Fibroblast of skin of left biceps (primary cell): ENCODE measurements around the gene OBSCN.

ENCODE experiments used
- DNase-seq, 2 experiments: peaks; one replicate each; pipeline ENCODE4 v3.0.0-alpha.2; 2013; ENCODE audit warnings: low read depth in 2 of 2

OBSCN gene

DNA sequence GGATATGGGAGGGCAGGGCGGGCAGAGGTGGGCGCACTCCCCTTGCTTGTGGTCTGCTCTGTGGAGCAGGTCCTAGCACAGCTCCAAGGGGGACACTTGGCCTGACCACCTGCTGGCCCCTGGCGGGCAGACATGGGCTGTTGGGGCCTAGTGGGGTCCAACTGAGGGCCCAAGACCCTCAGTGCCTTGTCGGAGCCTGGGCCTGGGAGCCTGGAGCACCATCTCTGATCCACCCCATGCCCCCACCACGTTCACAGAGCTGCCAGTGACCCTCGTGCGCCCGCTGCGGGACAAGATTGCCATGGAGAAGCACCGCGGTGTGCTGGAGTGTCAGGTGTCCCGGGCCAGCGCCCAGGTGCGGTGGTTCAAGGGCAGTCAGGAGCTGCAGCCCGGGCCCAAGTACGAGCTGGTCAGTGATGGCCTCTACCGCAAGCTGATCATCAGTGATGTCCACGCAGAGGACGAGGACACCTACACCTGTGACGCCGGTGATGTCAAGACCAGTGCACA is 70.6 kb downstream of the OBSCN start:
- no peak for DNase-seq

DNA sequence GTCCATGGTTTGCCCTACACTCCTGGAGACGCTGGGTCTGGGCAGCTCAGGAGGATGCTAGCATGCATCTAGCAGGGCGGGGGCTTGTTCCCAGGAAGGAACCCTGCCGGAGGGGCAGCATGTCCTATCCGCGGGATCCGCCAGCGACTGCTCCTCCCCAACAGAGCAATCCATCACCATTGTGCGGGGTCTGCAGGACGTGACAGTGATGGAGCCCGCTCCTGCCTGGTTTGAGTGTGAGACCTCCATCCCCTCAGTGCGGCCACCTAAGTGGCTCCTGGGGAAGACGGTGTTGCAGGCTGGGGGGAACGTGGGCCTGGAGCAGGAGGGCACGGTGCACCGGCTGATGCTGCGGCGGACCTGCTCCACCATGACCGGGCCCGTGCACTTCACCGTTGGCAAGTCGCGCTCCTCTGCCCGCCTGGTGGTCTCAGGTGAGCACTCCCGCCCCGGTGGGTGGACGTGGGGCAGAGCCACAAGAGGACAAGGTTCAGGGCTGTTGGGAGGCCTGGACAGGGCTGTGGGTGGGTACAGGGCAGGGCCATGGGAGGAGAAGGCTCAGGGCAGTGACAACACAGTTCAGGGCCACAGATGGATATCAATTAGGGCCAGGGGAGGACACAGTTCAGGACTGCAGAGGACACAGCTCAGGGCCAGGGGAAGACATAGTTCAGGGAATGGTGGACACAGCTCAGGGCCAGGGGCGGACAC is 71.3 kb downstream of the OBSCN start:
- no peak for DNase-seq

DNA sequence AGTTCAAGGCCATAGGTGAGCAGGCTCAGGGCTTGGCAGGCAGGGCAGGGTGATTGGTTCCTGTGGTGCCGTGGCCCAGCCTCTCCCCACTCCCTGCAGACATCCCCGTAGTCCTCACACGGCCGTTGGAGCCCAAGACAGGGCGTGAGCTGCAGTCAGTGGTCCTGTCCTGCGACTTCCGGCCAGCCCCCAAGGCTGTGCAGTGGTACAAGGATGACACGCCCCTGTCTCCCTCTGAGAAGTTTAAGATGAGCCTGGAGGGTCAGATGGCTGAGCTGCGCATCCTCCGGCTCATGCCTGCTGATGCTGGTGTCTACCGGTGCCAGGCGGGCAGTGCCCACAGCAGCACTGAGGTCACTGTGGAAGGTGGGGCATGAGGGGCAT is 71.9 kb downstream of the OBSCN start:
- no peak for DNase-seq

DNA sequence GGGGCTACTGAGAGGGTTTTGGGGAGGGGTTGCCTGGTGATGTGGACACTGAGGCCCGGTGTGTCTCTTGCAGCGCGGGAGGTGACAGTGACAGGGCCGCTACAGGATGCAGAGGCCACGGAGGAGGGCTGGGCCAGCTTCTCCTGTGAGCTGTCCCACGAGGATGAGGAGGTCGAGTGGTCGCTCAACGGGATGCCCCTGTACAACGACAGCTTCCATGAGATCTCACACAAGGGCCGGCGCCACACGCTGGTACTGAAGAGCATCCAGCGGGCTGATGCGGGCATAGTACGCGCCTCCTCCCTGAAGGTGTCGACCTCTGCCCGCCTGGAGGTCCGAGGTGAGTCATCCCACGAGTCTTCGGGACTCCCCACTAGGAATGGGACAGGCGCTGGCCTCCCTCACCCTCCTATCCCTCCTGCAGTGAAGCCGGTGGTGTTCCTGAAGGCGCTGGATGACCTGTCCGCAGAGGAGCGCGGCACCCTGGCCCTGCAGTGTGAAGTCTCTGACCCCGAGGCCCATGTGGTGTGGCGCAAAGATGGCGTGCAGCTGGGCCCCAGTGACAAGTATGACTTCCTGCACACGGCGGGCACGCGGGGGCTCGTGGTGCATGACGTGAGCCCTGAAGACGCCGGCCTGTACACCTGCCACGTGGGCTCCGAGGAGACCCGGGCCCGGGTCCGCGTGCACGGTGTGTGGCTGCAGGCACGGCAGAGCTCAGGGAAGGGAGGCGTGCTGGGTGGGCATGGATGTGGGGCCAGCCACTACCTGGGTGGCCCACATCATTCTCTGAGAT is 72.5 kb downstream of the OBSCN start:
- no peak for DNase-seq

- no peak for DNase-seq
These were observed 73.2 kb downstream of the OBSCN start for GRCh38 chr1:228280961-228281591.

GRCh38 chr1:228281631-228282328 is 73.9 kb downstream of the OBSCN start:
- no peak for DNase-seq

DNA sequence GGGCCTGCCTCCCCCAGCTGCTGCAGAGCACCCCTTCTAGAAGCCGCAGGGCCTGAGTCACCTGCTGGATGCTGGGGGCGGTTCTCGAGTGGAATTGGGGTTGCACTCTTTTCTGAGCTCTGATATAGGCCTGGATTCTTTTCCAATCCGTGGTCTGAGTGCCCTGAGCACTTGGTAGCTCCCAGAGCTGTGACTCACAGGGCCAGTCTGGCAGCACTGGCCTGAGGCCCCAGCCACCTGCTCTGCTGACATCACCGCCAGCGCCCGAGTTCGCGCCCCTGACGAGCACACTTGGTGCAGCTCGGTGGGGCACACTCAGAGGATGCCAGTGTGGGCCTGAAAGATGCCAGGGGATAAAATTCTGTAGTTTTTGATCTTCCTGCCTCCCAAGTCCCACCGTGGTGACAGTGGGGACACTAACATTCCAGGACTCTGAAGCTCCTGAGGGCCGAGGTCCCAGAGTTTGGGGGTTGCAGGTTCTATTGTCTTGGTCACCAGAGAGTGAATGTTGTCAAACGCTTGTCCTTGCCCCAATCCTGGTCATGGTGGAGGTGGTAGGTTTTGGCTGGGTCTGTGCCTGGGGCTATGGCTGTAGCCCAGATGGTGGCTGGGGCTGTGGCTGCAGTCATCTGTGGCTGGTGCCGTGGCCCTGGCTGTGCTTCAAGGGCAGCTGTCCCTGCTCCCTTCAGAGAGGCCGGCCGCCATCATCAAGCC is 74.6 kb downstream of the OBSCN start:
- DNase-seq, result no peak

DNA sequence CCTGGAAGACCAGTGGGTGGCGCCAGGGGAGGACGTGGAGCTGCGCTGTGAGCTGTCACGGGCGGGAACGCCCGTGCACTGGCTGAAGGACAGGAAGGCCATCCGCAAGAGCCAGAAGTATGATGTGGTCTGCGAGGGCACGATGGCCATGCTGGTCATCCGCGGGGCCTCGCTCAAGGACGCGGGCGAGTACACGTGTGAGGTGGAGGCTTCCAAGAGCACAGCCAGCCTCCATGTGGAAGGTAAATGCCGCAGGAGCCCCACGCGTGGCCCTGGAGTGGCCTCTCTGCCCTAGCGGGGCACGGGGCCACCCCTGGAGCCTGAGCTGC is 75.2 kb downstream of the OBSCN start:
- DNase-seq, result no peak

DNA sequence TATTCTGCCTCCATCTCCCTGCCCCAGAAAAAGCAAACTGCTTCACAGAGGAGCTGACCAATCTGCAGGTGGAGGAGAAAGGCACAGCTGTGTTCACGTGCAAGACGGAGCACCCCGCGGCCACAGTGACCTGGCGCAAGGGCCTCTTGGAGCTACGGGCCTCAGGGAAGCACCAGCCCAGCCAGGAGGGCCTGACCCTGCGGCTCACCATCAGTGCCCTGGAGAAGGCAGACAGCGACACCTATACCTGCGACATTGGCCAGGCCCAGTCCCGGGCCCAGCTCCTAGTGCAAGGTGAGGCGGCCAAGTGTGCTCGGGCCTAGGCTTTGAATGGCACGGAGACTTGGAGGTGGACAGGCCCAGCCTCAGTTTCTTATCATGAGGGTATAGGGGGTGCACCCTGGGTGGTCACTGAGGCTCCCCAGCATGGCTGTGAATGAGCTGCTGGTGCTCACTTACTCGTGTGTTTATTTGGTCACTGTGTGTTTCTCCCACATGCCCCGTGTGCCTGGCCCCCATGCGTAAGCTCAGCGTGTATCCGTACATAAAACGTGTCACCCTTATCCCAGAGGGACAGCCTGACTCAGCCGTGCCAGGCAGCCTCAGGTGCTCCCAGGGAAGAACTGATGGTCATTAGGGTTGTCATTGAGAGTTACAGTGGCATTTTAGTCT is 75.8 kb downstream of the OBSCN start:
- no peak for DNase-seq

- DNase-seq, result no peak
These were observed 76.3 kb downstream of the OBSCN start for GRCh38 chr1:228284148-228284495.

DNA sequence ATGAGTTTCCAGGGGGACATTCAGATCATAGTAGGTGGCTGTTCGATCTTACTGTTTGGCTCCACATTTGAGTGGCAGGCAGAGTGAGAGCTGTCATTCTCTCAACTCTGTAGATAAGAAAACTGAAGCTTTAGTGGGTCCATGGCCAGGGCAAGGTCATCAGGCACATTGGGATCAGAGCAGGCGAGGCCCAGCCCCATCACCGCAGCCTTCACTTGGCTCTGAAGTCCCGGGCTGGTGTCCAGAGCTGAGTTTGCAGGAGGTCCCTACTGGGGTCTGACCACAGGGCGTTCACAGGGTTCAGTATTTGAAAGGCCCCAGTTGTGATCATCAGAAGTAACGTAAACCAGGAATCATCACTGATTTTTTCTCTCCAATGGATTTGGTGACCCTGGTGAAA is 76.7 kb downstream of the OBSCN start:
- DNase-seq, result no peak

GRCh38 chr1:228285661-228286504 is 78.0 kb downstream of the OBSCN start:
- no peak for DNase-seq

DNA sequence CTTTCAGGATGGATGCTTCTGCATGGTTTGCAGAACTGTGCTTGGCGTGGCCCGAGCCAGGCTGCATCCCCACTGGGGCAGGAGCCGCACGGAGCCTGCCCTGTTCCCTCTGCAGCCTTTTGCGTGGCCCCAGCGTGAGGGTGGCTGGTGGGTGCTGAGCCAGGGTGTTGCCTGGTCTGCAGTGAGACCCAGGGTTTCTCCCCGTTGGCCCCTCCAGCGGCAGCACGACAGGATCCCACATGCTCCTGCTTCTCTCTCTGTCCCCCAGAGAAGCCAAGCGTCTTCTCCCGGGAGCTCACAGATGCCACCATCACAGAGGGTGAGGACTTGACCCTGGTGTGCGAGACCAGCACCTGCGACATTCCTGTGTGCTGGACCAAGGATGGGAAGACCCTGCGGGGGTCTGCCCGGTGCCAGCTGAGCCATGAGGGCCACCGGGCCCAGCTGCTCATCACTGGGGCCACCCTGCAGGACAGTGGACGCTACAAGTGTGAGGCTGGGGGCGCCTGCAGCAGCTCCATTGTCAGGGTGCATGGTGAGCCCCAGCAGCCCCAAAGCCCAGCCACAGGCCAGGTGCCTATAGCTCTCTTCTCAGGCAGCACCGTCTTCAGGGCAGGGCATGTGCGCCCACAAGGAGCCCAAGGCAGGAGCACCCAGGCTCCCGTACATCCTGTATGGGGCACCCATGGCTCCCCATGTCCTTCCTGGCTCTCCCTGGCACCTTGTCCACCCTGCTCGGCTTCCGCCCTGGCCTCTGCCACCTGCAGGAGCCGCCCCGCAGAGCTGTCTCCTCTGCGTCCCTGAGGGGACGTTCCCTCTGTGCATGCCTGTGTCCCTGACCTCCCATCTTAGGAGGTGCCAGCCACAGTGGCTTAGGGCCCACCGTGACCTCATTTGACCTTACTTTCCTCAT is 78.9 kb downstream of the OBSCN start:
- DNase-seq, result no peak

DNA sequence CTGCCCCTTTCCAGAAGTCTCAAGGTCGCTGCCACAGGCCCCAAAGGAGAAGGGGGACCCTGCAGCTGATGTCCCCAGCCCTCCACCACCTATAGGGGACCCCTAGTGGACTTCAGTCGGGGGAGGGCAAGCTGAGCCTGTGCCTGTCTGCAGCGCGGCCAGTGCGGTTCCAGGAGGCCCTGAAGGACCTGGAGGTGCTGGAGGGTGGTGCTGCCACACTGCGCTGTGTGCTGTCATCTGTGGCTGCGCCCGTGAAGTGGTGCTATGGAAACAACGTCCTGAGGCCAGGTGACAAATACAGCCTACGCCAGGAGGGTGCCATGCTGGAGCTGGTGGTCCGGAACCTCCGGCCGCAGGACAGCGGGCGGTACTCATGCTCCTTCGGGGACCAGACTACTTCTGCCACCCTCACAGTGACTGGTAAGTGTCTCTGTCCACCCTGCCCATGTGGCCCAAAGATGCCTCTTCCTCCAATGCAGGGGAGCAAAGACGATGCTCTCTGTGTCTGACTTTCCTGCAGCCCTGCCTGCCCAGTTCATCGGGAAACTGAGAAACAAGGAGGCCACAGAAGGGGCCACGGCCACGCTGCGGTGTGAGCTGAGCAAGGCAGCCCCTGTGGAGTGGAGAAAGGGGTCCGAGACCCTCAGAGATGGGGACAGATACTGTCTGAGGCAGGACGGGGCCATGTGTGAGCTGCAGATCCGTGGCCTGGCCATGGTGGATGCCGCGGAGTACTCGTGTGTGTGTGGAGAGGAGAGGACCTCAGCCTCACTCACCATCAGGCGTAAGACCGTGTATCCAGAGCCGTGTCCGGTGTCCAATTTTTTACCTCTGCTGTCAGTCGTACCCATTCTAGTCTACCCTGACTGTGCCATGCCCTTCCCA is 79.9 kb downstream of the OBSCN start:
- no peak for DNase-seq

GRCh38 chr1:228288536-228289238 is 80.8 kb downstream of the OBSCN start:
- DNase-seq, result no peak

DNA sequence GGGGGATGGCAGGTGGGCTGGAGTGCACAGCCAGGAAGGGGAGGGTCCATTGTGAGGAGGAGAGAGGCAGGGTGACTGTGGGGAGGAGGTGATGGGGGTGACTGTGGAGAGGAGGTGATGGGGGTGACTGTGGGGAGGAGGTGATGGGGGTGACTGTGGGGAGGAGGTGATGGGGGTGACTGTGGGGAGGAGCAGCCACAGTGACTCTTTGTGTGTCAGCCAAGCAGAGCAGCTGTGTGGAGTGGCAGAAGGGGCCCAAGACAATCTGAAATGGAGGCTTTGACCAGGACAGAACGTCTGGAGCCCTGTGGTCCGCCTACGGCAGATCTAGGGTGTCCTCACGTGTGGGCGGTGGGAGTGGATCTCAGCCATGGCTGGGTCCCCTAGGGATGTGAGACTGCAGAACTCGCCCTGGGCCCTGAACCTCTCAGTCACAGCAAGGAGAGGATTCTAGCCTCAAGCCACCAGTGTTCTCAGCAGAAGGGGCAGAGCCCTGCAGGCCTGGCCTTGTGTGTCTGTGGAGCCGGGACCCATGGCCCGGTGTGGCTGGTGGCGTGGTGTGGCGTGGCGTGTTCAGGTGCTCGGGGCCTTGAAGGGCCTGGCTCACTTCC is 81.5 kb downstream of the OBSCN start:
- no peak for DNase-seq
